ENCODE results near the gene MIOX.

GRCh38 chr22:50537765-50538164, 51.1 kb downstream of the MIOX start:
- TF ChIP-seq, protein P1, sequence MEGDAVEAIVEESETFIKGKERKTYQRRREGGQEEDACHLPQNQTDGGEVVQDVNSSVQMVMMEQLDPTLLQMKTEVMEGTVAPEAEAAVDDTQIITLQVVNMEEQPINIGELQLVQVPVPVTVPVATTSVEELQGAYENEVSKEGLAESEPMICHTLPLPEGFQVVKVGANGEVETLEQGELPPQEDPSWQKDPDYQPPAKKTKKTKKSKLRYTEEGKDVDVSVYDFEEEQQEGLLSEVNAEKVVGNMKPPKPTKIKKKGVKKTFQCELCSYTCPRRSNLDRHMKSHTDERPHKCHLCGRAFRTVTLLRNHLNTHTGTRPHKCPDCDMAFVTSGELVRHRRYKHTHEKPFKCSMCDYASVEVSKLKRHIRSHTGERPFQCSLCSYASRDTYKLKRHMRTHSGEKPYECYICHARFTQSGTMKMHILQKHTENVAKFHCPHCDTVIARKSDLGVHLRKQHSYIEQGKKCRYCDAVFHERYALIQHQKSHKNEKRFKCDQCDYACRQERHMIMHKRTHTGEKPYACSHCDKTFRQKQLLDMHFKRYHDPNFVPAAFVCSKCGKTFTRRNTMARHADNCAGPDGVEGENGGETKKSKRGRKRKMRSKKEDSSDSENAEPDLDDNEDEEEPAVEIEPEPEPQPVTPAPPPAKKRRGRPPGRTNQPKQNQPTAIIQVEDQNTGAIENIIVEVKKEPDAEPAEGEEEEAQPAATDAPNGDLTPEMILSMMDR (conservative IDR thresholded peaks at IDR 0.05; ENCODE audit: low read length): no peak
- no peak for TF ChIP-seq EZH2phosphoT487 (IDR thresholded peaks at IDR 0.05; ENCODE audit: borderline replicate concordance)

Measured in Loucy (cell line).